ENCODE results near the gene ETV6.
A peak's percentile ranks its signal among the peaks of the same experiment; 100 is the strongest.

The ETV6 gene

DNA sequence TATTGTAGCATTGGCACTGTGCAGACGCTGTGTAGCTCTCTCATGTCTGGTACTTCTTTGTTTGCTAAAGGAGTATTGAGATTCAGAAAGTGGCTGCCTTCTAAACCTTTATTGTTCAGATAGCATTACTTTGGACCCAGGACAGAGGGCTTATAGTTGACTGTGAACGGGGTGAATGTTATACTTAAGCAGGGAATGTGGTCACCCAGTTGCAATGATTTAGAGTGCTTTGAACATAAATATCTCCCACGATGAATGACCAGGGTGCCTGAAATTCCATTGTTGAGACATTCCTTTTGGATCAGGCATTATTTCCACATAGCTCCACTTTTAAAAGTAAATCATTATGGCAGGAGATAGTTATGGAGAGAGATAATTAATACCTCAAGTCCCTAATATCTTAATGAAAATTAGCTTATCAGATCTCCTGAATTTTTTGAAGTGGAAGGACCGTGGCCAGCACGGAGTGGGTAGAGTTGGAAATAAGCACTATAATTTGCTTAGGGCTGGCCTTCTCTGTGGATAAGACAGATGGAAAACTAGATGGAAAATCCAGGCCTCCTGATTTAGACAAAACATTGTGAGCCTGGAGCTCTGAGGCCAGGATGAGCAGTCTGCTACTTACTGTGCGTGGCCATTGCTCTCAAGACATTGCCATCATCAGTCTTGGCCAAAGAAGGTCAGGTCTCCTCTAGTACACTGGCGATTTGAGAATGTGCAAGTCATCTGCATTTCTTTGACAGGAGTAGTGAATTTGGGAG, 114.5 kb downstream of the ETV6 start:
- DNase-seq: peak; percentile 71

GRCh38 chr12:11764837-11765236, 115.4 kb downstream of the ETV6 start:
- no peak for DNase-seq

- no peak for DNase-seq
These were observed 115.9 kb downstream of the ETV6 start for GRCh38 chr12:11765421-11765816.

- peak; percentile 41 for DNase-seq
These were observed 116.6 kb downstream of the ETV6 start for GRCh38 chr12:11765817-11766794.

DNA sequence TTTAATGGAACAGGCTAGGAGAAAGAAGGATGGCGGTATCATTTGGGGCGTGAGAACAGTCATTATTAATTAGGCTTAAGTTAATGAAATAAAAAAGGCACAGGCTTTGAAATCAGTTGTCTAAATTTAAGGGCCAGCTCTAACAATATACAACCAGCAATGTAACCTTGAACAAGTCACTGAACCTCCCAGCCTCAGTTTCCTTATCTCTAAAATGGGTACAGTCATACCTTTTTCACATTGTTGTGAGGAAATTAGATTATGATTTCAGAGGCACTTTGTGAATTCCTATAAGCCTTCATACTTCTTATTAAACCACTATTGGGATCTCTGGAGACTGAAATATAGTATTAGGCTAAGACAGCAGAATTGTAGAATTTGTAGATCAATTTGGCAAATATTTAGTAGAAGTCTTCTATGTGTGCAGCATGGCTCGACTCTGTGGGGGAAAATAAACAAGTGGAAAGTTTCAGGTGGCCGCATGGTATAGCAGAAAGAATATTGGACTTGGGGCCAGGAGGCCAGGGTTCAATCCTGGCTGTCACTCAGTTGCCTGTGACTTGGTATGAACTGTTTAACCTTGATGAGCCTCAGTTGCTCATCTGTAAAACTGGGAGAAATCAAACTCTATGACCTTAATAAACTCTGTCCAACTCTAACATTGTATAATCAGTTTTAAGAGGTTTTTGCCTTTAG, 117.7 kb downstream of the ETV6 start:
- no peak for DNase-seq

DNA sequence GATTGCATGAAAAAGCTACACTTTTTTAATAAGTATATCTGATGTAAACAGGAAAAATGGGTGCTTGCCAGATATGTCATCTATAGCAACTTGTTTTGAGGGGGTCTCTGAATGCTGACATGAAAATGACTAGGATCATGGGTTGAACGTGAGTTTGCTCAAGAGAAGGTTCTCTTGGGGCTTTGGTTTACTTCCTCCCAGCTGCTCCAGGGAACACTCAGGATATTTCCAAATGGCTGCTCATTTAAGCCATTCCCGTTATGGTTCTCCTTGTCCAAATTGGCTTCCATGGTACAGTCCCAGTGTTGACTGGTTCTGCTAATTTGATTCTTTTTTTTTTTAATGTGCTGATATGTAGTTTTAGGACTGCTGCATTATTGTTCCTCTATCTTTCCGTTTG, 118.3 kb downstream of the ETV6 start:
- DNase-seq: no peak

DNA sequence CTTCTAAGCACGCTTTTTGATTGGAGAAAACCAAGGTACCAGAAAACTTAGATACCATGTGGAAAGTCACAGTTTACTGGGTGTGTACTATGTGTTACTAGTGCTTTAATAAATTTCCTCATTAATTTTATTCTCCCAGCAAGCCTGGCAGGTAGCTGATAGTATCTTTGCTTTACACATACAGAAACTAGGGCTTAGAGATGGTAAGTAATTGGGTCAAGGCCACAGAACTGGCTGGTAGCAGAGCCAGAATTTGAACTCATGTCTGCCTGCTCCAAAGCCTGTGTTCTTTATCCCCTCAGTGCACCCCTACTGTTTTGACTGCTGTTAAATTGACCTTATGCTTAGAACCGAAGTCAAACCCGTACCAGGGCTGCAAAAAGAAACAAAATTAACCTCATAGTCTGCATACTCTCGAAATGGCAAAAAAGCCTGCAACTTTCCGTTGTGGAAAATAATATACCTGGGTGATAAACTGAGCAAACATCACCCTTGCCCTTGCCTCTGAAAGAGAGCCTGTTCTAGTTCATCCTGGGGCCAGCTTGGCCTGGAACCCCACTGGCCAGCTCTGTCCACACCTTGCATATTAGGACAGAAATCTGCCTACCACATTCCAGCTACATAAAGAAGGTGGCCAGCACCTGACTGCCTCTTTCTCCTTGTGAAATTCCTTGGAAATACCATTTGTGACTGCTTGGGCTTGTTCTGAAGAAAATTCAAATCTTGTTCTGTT, 118.9 kb downstream of the ETV6 start:
- DNase-seq: no peak

DNA sequence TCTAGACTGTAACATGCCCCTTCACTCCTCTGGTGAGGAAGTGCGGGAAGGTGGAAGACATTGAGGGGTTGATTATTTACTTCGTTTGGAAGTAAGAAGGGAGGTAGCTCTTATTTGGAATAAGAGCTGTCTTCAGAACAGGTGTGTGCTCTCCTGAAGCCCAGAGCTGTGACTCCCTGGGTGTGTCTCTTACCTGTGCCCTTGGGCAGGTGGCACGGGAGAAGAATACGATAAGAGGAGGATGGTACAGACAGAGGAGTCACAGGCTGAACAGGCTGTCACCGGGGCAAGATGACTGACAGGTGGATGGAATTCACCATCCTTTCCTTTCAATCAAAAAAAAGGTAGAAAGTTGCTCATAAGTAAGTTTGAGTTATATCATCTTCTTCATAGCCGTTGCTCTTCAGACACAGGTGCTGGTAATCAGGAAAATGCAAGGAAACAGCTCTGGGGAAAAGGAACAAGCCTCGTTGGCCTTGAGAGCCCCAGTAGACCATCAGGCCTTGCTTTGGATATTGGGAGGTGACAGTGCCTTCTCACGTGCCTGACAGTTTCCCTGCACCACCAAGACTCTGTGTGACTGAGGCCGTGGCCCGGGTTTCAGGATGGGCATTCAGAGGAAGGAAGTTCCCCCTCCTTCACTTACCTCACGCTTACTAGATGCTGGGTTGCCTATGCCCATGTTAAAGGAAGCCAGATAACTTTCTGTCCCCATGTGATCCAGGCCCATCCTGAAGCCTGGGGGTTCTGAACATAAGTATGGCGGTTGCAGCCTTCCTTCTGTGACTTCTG, 120.4 kb downstream of the ETV6 start:
- DNase-seq: no peak

GRCh38 chr12:11771356-11771755, 121.9 kb downstream of the ETV6 start:
- no peak for DNase-seq

DNA sequence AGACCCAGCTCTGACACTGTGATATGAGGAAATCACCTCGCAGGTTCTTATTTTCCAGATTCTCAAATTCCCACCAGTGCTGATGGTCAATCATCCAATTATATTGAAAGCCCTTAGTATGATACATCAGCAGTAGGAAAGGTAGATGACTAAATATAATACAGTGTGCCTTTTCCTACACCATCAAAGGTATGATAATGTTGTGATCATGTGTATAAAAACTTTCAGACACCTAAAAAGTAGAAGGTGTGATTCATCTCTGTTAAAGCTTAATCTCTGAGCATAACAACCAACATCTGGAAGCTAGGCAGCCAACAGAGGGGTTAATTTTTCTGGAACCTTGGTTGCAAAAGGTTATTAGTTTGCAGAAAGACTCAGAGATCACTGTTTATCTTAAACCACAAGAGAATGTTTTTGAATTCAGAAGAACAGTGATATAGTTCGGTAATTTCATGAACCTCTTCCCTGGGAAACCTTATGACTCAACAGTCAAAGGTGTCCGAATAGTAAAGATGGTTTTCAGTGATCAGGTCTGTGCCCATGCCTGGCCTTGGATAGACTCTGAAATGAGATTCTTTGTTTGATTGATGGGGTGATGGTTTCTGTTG, 122.5 kb downstream of the ETV6 start:
- no peak for DNase-seq

GRCh38 chr12:11773889-11774677, 124.6 kb downstream of the ETV6 start:
- DNase-seq: no peak

DNA sequence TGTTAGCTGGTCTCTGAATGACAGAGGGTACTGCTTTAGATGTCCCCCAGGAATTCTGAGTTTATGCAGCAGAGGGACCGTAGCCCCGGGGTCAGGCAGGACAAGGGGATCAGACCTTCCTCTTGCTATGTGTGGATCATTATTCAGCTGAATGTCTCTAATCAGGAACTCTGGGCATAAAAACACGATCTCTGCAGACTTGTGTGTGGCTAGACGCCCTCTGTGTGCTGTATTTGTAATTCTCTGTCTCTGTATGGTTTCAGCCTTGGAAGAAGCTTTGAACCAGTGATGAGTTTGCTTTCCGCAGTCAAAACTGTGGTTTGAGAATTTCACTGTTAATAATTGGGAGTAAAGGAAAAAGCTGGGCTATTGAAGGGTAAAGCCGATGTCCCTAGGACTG, 125.3 kb downstream of the ETV6 start:
- DNase-seq: no peak

DNA sequence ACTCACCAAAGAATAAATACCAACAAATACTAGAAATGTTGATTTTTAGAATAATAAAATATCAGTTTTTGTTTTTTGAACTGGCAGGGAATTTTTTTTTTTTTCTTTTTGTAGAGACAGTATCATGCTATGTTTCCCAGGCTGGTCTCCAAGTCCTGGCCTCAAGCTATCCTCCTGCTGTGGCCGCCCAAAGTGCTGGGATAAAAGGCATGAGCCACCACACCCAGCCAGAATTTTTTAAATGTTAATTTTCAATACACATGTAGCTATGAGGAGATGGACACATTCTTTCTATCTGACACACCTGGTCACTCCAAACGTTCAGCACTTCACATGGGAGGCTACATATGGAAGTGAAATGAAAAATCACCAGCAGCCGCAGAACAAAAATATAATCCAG, 126.8 kb downstream of the ETV6 start:
- no peak for DNase-seq

DNA sequence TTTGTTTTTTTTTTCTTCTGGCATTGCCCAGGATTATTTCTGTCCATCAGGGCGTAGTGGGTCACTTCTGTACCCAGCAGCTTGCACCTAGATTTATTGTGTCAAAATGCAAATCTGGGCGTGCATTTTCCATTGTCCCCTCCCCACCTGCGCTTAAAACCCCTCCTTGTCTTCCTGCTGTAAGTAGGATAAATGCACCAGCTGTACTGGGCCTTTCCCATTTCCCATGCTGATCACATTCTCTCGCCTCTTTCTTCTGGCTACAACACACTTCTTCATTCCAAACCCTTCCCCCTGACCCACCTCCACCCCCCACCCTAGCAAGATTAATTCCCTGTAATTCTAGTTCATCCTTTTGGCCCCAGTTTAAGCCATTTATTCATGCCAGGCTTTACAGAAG, 128.0 kb downstream of the ETV6 start:
- no peak for DNase-seq

- DNase-seq: no peak
These were observed 128.5 kb downstream of the ETV6 start for GRCh38 chr12:11777962-11778361.

- DNase-seq: peak; percentile 31
These were observed 129.5 kb downstream of the ETV6 start for GRCh38 chr12:11778713-11779685.

DNA sequence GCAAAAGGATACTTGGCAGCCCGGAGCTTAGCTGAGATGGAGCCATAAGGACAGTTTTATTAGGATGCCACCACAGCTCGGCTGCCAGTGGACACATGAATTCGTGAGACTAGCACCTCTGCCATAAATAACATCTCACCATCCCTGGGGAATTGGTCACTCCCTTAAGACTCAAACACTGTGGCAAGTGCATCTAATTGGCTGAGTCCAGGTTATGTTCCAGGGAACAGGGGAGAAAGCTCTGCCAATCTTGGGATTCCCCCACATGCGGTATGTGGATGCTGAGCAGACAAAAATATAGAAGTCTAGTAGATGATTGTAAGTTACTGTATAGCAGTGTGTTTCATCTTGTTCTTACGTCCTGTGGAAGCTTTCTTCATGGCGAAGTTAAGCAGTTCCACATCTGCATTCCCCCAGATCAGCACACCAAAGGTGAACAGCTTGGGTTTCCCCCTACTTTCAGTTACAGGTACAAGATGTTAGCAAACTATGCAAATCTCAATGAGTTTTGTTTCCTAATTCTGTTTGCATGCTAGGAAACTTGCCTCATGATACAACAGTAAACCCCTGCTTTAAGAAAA, 131.1 kb downstream of the ETV6 start:
- DNase-seq: no peak

- DNase-seq: no peak
These were observed 133.5 kb downstream of the ETV6 start for GRCh38 chr12:11782914-11783420.

DNA sequence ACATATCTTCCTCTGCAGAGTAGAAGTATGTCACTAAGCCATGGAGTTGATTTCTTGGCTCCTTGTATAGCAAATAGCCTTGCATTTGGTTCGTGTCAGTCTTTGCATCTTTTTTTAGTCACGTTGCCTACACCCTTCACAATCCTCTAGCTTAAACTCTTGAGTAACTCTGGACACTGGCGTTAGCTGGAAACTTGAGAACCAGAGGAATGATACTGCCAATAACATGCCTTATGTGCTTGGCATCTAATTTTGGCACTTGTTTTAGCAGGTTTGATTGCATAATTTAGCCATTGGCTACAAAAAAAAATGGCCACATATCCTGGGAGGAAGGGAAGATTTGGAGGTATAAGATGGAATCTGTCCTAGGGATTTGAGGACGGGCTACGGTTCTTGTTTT, 136.2 kb downstream of the ETV6 start:
- DNase-seq: no peak
